ENCODE results near the gene XXYLT1. TPM values are rescaled to one million over a fixed set of nuclear protein-coding genes. Genes with fewer than 3 reads are reported as not detected.

Gene XXYLT1
- total RNA-seq, 1 donor from 2014 or later: 14.5 TPM

- no peak overlapping the region for H3K27ac ChIP-seq
- no peaks in the 10 kb centered on the region for H3K36me3 ChIP-seq
- no peak for DNase-seq (ENCODE audit: extremely low spot score in 2 of 2)
- no peaks in the 10 kb centered on the region for H3K27me3 ChIP-seq
- TF ChIP-seq POLR2A (IDR thresholded peaks at IDR 0.05) (no peak), POLR2AphosphoS5 (IDR thresholded peaks at IDR 0.05; ENCODE audit: insufficient read depth in 1 of 2, low read depth in 1 of 2) (no peak)
- TF ChIP-seq, protein P1, sequence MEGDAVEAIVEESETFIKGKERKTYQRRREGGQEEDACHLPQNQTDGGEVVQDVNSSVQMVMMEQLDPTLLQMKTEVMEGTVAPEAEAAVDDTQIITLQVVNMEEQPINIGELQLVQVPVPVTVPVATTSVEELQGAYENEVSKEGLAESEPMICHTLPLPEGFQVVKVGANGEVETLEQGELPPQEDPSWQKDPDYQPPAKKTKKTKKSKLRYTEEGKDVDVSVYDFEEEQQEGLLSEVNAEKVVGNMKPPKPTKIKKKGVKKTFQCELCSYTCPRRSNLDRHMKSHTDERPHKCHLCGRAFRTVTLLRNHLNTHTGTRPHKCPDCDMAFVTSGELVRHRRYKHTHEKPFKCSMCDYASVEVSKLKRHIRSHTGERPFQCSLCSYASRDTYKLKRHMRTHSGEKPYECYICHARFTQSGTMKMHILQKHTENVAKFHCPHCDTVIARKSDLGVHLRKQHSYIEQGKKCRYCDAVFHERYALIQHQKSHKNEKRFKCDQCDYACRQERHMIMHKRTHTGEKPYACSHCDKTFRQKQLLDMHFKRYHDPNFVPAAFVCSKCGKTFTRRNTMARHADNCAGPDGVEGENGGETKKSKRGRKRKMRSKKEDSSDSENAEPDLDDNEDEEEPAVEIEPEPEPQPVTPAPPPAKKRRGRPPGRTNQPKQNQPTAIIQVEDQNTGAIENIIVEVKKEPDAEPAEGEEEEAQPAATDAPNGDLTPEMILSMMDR (IDR thresholded peaks at IDR 0.05): no peak
- no peaks in the 10 kb centered on the region for H3K4me1 ChIP-seq
- H3K9me3 ChIP-seq: no peaks in the 10 kb centered on the region
- H3K4me3 ChIP-seq: no peak overlapping the region
- intact Hi-C loops (cut with DNase I): no loop called here
These were observed 201.3 kb downstream of the XXYLT1 start for GRCh38 chr3:195069501-195070251.

GRCh38 chr3:195068084-195069080, 202.6 kb downstream of the XXYLT1 start:
- no peak for DNase-seq (ENCODE audit: extremely low spot score in 2 of 2)
- no peaks in the 10 kb centered on the region for H3K4me1 ChIP-seq
- H3K4me3 ChIP-seq: no peak overlapping the region
- no peaks in the 10 kb centered on the region for H3K9me3 ChIP-seq
- no peaks in the 10 kb centered on the region for H3K27me3 ChIP-seq
- intact Hi-C loops (cut with DNase I): no loop called here
- TF ChIP-seq, protein P1 (IDR thresholded peaks at IDR 0.05): no peak
- no peak for TF ChIP-seq POLR2AphosphoS5 (IDR thresholded peaks at IDR 0.05; ENCODE audit: insufficient read depth in 1 of 2, low read depth in 1 of 2)
- no peak for TF ChIP-seq POLR2A (IDR thresholded peaks at IDR 0.05)
- H3K36me3 ChIP-seq: no peaks in the 10 kb centered on the region
- H3K27ac ChIP-seq: no peak overlapping the region

GRCh38 chr3:195066441-195066841, 204.5 kb downstream of the XXYLT1 start:
- Histone ChIP-seq H3K27ac (no peak overlapping the region), H3K9me3 (no peaks in the 10 kb centered on the region), H3K4me3 (no peak overlapping the region), H3K4me1 (no peaks in the 10 kb centered on the region), H3K27me3 (no peaks in the 10 kb centered on the region), H3K36me3 (no peaks in the 10 kb centered on the region)
- TF ChIP-seq, protein P1 (IDR thresholded peaks at IDR 0.05): no peak
- no peak for TF ChIP-seq POLR2AphosphoS5 (IDR thresholded peaks at IDR 0.05; ENCODE audit: insufficient read depth in 1 of 2, low read depth in 1 of 2)
- TF ChIP-seq POLR2A (IDR thresholded peaks at IDR 0.05): no peak
- intact Hi-C loops (cut with DNase I): no loop called here
- DNase-seq (ENCODE audit: extremely low spot score in 2 of 2): no peak

DNA sequence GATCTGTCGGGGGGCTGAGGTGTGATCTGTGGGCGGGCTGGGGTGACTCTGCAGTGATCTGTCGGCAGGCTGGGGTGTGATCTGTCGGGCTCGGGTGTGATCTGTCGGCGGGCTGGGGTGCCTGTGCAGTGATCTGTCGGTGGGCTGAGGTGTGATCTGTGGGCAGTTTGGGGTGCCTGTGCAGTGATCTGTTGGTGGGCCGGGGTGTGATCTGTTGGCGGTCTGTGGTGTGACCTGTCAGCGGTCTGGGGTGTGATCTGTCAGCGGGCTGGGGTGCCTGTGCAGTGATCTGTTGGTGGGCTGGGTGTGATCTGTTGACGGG, 205.1 kb downstream of the XXYLT1 start:
- Histone ChIP-seq H3K36me3 (no peaks in the 10 kb centered on the region), H3K4me1 (no peaks in the 10 kb centered on the region), H3K27ac (no peak overlapping the region), H3K9me3 (no peaks in the 10 kb centered on the region), H3K27me3 (no peaks in the 10 kb centered on the region), H3K4me3 (no peak overlapping the region)
- TF ChIP-seq, protein P1 (IDR thresholded peaks at IDR 0.05): no peak
- TF ChIP-seq POLR2AphosphoS5 (IDR thresholded peaks at IDR 0.05; ENCODE audit: insufficient read depth in 1 of 2, low read depth in 1 of 2) (no peak), POLR2A (IDR thresholded peaks at IDR 0.05) (no peak)
- intact Hi-C loops (cut with DNase I): no loop called here
- DNase-seq (ENCODE audit: extremely low spot score in 2 of 2): no peak

Data from vagina (tissue), 2 donors.